ENCODE data around the gene MAP3K3. TPM values are rescaled to one million over a fixed set of nuclear protein-coding genes. Genes with fewer than 3 reads are reported as not detected.

MAP3K3 gene
- total RNA-seq, 1 donor from 2014 or later: 82.5 TPM

DNA sequence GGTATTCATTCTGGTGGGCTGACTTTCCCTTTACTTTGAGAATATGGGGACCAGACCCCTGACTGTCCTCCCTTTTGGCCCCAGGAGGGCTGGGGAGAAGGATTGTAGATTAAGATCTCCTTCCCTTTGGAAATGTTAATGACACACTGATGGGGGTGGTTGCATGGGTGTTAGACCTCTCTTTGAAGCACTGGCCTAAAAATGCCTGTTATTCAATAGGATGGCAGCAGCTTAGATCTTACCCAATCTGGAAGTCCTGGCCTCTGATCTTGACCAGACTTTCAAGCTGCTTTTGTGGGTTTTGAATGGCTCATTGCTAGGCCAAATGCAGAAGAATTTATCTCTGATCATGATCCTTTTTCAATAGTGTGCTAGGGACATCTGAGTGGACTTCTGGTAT, 25.7 kb downstream of the MAP3K3 start:
- no peak for DNase-seq (ENCODE audit: extremely low read depth, low read depth, low spot score)

DNA sequence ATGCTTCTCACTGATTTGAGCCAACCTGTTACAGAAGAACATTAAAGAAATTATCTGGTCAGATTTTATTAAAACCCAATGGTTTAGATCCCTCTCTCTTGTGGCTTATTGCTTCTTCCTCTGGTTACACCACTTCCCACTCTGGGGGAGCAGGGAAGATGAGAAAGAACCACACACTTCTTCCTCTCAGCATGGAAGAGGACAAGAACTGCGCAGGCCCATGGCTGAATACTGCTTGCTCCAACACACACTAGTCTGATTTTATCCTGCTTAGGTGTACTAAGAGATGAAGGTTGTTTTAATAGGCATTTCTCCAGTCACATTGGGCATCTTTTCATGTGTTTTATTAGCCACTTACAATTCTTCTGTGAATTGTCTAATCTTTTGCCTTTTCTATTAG, 27.6 kb downstream of the MAP3K3 start:
- DNase-seq (ENCODE audit: extremely low read depth, low read depth, low spot score): no peak

DNA sequence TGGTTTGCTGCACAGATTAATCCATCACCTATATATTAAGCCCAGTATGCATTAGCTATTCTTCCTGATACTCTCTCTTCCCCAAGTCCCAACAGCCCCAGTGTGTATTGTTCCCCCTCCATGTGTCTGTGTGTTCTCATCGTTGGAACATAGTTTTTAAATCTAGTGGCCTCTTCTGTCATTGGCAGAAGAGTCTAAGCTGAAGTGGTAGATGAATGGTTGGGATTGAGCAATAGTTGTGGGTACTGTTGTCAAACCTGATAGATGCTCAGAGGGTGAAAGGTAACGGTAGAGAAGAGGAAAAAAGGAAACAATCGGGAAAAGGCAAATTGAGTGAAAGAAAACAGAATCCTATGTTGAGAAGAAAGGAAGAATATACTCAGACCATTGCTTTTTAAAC, 29.9 kb downstream of the MAP3K3 start:
- no peak for DNase-seq (ENCODE audit: extremely low read depth, low read depth, low spot score)

DNA sequence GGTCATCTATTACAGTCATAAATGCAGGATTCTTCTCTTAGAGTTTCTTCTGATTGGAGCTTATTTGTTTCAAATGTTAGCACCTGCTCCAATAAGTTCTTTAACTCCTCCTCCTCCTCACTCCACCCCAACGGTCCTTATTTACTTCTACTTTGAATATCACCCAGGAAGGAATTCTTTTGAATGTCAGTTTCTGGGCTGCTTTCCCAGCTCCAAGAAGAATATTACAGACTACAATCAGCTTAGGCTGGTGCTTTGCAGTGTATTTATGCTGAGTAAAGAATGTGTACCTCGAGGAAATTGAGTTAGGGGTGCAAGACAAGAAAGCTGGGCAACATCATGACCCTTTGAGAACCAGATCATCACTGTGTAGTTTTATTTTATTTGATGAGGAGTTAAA, 30.8 kb downstream of the MAP3K3 start:
- no peak for DNase-seq (ENCODE audit: extremely low read depth, low read depth, low spot score)

DNA sequence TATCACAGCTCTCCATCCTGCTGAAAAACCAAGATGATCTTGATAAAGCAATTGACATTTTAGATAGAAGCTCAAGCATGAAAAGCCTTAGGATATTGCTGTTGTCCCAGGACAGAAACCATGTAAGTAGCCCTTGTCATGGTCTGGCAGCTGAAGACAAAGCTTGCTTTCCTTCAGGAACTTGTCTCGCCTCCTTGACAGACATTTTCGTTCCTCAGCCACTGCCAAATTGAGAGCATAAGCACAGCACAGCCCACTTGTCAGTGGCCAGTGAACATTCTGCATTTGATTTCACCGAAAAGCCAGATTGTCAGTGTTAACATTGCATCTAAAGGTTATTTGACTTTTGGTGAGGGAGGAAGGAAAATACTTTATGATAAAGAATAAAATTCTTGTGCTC, 35.6 kb downstream of the MAP3K3 start:
- no peak for DNase-seq (ENCODE audit: extremely low read depth, low read depth, low spot score)

DNA sequence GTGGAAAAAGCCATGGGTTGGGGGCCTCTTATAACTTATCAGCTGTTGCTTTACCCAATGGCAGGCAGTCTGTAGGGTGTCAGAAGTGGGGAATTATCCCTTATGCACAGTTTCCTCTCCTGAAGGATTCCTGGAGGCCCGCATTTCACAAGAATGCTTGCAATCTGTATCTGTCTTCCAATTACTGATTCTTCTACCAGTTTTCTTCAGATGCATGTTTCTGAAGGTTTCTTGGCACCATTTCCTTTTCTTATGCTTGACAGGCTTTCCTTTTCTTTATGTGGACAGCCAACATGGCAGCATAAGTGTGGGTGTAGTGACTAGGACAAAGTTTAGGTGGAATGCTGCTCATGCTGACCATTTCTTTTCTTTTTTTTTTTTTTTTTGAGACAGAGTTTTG, 36.1 kb downstream of the MAP3K3 start:
- no peak for DNase-seq (ENCODE audit: extremely low read depth, low read depth, low spot score)

DNA sequence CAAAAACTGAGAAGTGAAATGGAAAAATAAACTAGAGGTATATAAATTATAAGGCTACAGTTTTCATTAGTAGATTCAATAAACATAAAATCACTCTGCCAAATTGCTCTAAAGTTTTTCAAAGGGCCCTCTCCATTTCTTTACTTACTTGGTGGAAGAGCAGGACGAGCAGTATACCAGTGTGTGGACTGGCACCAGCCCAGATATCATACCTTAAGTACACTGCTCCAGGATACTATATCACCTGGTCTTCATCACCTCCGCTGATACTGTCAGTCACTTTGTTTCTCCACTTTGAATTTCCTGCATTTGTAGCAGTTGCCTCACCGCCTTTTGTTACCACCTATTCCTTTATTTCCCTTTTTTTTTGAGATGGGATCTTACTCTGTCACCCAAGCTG, 37.6 kb downstream of the MAP3K3 start:
- DNase-seq (ENCODE audit: extremely low read depth, low read depth, low spot score): no peak

DNA sequence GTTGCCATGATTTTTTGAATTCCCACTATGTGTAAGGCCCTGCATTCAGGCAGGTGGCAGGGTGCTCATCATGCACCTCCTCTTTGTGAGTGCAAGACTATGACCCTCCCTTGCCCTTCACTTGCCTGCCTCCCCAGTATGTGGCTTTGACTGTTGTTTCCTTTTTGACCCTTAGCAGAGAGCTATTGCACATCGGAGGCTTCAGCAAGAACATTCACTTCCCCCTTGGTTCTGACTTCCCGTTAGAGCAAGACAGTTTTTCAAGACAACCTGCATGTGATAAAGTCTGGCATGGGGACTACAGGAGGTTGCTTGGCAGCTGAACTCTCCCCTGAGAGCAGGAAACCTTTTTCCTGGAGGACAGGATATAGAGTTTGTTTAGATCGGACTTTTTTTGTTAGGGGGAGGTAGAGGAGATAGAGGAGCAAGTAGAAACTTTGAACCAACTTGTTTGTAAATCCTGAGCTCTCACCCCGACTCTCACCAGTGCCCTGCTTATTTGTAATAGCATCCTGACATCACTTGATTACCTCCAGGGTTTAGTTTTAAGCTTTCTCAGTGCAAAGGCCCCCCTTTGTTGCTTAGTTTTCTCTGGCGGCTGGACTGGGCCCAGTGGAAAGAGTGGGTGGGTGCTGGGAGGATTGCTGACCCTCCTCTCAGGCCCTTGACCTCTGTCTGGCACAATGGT, 43.5 kb downstream of the MAP3K3 start:
- no peak for DNase-seq (ENCODE audit: extremely low read depth, low read depth, low spot score)

DNA sequence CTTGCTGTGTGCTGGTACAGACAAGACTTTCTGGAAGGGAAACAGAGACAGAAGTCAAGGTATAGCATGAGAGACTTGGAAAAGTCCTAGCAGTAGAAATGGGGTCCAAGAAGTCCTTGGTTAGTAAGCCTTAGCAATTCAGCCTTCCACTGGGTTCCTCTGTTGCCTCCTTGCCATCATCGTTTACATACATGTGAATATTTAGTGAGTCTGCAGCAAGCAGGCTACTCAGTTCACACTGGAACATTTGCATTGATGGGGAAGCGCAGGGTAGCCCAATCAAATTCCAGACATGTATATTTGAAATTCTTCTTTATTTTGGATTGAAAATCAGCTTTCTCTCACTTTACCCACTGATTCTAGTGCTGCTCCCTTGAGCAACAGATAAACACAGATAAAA, 50.6 kb downstream of the MAP3K3 start:
- DNase-seq (ENCODE audit: extremely low read depth, low read depth, low spot score): no peak

DNA sequence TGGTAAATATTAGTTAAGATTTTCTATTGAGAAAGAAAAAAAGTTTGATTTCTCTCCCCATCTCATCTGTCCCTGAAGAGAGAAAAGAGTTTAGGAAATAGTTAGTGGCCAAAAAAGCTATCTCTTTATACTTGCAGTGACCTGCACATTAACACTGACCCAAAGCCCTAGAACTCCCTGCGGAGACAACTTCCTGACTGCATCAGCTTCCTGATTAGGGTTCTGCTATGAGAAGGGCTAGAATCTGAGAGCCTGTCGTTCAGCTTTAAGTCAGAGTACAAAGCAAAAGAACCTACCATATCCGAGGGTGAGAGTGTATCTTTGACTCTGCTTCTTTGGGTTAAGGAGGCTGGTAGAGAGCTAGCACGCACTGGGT, 53.0 kb downstream of the MAP3K3 start:
- DNase-seq (ENCODE audit: extremely low read depth, low read depth, low spot score): no peak

DNA sequence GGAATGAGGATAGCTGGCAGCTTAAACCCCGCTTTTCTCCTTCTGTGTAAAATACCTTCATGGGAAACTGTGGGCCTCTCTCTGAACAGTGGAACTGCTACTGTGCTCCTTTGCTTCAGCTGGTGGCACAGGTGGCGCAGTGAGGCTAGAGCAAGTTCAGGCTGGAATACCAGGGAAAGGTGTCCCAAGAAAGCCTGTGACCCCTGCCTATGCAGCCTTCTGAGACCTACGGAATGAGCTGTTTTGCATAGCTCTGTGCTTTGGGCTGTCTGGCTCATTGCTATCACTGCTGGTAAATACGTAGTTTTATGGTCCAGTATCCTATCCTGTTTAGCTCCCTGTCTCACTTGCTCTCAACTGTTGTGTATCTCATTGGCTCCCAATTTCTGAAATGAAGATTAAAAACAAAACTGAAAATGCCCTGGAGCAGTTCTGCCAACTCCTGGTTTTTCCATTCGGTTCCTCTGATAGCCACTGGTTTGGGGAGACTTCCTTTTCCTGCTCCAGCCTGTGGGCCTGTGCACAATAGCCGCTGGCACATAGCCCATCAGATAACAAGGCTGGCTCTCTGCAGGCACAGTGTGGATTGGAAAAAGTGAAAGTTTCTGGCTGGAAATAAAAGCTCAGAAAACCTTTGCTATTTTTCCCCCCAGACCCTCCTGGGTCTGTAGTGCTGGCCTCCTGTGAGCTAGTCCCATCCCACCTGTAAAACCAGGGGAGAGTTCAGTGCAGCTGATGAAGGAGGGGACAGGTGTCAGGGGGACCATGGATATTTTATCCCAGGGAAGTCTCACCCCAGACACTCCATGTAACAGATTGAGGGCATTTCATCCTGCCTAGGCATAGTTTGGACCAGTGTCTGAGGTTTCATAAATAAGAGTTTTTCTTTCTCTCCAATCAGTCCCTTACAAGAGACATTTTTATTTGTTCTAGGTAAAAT, 53.7 kb downstream of the MAP3K3 start:
- peak; percentile 93 for DNase-seq (ENCODE audit: extremely low read depth, low read depth, low spot score)

DNA sequence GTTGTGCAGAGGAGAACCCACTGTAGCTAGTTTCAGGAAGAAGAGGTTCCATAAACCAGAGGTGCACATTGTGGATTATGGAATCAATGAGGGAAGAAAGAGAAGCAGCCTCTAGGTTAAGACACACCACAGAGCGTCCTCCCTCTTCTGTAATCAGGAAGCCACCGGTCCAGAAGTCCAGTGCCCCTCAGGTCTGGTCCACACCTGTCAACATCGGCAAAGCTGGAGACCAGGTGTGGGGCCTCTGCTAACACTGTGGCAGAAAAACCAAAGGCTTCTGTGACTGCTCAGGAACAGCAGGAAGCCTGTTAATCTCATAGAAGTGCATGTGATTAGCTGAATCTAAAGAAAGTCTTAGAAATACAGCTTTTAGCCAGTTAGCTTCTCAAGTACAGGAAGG, 54.4 kb downstream of the MAP3K3 start:
- DNase-seq (ENCODE audit: extremely low read depth, low read depth, low spot score): no peak

DNA sequence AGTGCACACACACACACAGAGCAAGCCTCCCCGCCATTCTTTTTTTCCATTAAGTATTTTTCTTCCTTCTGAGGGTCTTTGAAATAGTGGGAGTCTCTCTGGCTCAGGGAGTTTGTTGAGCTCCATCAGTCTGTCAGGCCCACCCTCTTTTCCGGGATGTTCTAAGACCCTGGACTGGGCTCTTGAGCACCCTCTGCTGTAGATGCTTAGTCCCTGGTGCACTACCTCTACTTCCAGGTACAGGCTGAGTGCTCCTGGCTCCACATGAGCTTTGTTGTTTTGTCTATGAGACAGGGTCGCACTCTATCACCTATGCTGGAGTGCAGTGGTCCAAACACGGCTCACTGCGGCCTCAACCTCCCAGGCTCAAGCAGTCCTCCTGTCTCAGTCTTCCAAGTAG, 57.0 kb downstream of the MAP3K3 start:
- no peak for DNase-seq (ENCODE audit: extremely low read depth, low read depth, low spot score)

DNA sequence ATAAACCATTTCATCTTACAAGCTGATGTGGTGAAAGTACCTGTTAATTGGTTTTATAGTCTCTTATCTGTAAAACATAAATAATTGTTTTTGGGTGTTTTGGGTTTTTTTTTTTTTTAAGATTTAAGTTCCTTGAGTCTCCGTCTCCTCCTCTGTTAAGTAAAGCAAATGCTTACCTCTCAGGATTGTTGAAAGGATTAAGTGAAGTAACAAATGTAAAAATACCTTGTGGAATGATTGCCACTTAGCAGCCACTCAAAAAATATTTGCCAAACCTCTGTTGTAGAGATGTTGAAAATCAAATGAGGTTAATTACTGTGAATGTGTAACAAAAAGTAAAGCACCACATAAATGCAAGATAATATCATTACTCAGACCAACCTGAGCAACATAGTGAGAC, 58.5 kb downstream of the MAP3K3 start:
- DNase-seq (ENCODE audit: extremely low read depth, low read depth, low spot score): no peak

DNA sequence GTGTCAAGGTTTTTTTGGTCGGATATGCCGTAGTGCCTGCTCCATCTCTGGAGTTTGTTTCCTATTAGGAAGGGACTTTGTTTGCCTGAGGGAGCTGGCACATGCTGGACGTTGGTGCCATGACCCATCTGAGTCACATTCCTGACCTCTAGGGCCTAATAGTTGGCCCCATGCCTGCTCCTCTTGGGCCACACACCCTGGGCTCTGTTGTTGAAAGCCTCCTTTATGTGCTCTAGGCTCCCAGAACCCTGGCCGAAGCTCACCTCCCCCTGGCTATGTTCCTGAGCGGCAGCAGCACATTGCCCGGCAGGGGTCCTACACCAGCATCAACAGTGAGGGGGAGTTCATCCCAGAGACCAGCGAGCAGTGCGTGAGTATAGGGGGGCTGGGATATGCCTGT, 59.3 kb downstream of the MAP3K3 start:
- no peak for DNase-seq (ENCODE audit: extremely low read depth, low read depth, low spot score)

DNA sequence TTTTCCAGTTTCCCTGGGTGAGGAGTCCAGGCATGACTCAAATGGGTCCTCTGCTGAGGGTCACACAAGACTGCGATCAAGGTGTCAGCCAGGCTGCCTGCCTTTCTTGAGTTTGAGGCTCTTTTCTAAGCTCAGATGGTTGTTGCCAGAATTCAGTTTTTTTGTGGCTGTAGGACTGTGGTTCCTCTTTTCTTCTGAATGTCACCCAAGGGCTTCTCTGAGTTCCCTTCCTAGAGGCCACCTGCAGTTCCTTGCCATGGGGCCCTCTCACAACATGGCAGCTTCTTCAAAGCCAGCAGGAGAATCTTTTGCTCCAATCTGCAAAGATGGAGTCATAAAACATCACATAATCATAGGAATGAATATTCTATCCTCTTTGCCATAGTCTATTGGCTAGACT, 60.2 kb downstream of the MAP3K3 start:
- DNase-seq (ENCODE audit: extremely low read depth, low read depth, low spot score): no peak

DNA sequence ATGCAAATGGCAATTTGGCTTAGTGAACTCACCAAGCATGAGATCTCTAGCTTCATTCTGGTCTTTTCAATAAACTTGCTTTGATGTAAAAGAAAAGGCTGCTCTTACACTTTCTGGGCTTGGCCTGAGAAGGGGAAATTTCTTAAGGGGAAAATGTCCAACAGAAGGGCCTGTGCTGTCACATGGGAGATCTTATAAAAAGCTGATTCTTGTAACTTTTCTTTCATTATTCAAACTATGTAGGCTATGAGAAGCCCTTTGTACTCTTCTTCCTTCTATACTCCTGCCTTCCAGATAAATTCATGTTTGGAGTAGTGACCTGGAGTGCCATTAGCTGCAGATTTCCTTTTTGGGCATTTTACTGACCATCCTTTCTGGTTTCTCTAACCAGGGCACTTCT, 60.8 kb downstream of the MAP3K3 start:
- DNase-seq (ENCODE audit: extremely low read depth, low read depth, low spot score): no peak

DNA sequence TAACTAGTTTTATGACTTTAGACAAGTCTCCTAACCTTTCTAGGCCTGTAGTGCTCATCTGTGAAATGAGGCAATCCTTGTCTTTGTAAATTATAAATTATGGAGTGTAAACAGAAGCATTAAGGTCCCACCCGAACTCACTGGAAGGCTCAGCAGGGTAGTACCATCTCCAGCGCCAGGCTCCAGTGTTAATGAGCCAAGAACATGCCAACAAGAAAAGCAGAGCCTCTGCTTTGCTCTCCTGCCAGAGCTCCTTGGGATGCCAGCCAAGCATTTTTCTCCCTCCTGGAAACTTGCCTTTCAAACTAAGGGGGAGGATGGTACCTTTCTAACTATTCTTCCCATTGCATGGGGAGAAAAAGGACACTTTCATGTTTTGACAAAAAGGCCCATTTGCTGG, 62.8 kb downstream of the MAP3K3 start:
- DNase-seq (ENCODE audit: extremely low read depth, low read depth, low spot score): no peak

DNA sequence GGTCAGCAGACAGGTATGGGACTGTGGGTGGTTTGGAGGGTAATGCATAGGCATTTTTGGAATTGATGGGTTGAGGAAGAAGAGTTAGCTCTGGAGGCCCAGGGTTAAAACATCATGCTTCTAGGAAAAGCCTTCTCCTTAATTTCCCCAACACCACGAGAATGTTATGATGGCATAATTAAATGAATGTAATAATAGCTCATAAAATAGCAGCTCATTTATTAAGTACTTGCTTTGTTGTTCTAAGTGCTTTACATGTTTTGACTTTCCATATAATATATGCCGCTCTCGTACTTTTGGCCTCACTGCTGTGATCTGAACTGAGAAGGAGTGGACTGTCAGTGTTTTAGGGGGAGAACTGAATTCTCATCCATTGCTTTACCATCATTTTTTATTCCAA, 63.4 kb downstream of the MAP3K3 start:
- DNase-seq (ENCODE audit: extremely low read depth, low read depth, low spot score): no peak

DNA sequence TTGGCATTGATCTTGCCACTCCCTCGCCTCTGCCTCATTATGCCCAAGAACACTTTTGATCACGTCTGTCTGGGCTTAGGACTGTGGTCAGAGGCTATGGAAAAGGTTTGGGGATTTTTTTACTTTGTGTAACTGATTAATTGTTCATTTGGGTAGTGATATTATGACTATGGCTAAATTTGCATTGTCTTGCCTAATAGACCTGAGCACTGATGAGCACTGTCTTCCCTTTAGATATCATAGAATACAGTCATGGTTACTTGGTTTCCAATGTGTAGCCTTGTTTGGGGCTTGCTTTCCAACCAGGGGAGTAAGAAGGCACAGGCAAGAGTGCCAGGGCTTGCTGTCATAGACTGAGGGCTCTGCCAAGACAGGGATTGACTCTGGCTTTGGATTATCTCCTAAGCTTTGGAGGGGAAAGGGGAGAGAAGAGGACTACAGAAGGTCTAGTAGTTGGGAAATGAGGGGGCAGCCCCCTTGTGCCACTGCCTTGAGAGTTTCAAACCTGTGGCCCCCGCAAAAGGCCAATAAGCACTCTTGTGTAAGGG, 64.0 kb downstream of the MAP3K3 start:
- no peak for DNase-seq (ENCODE audit: extremely low read depth, low read depth, low spot score)

DNA sequence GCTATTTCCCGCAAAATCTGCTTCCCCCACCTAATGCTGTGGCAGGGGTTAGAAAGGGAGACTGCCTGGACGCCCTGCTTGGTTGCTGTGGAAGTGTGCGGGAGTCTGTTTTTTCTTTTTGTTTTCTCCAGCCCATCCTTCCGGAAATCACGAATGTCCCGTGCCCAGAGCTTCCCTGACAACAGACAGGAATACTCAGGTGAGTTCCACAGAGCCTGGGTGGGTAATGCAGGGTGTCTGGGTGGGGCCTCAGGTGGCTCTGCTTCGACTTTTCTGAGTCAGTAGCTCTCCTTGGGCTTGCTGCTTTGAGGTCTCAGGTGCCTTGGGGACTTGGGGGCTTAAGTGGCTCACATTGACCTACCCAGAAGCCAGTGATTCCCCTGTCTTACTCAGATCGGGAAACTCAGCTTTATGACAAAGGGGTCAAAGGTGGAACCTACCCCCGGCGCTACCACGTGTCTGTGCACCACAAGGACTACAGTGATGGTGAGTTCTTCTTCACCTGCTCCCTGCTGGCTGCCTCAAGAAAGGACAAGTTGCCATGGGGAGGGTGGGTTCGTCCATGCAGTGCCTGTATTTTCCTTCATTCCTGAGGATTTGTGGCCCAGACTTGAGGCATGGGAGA, 66.3 kb downstream of the MAP3K3 start:
- no peak for DNase-seq (ENCODE audit: extremely low read depth, low read depth, low spot score)

DNA sequence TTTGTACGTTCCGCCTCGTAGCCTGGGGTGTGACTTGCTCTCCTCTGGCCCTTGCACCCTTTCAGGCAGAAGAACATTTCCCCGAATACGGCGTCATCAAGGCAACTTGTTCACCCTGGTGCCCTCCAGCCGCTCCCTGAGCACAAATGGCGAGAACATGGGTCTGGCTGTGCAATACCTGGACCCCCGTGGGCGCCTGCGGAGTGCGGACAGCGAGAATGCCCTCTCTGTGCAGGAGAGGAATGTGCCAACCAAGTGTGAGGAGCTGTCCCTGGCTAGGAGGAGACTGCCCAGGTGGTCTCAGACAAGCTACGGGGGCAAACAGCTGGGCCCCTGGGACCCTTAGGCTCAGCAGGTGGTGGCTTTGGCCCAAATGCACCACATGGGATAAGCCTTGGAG, 67.3 kb downstream of the MAP3K3 start:
- no peak for DNase-seq (ENCODE audit: extremely low read depth, low read depth, low spot score)
